Neural cell (in vitro differentiated cells): ENCODE results near the gene UFSP2.

Experiments
- EP300 ChIP-seq: fragments of 450-650 bp; conservative IDR thresholded peaks from 2 replicates; pipeline ENCODE4 v1.6.1; 2014; ENCODE audit warnings: antibody characterized with exemption, mild to moderate bottlenecking, moderate library complexity; ENCODE audit not compliant: poor library complexity, severe bottlenecking
- EZH2 ChIP-seq: fragments of 200-600, 300-800 bp; shearing (Covaris generic), sonication (generic); IDR thresholded peaks from 2 replicates; pipeline ENCODE4 v1.6.1; 2014; ENCODE audit warnings: antibody characterized with exemption, low read length, borderline replicate concordance, mild to moderate bottlenecking; ENCODE audit not compliant: insufficient read depth, poor library complexity, severe bottlenecking
- MXI1 ChIP-seq: fragments of 450-650 bp; conservative IDR thresholded peaks from 2 replicates; pipeline ENCODE4 v1.6.1; 2014; ENCODE audit warnings: antibody characterized with exemption, mild to moderate bottlenecking; ENCODE audit not compliant: poor library complexity, severe bottlenecking
- POLR2AphosphoS5 ChIP-seq: IDR thresholded peaks from 2 replicates; pipeline ENCODE4 v1.6.1; 2012
- RAD21 ChIP-seq: fragments of 450-650 bp; conservative IDR thresholded peaks from 2 replicates; pipeline ENCODE4 v1.6.1; 2014; ENCODE audit warnings: antibody characterized with exemption, mild to moderate bottlenecking, moderate library complexity
- TAF1 ChIP-seq: IDR thresholded peaks from 2 replicates; pipeline ENCODE4 v1.6.1; 2012; ENCODE audit warnings: low read depth
- TF ChIP-seq, protein P1 (sequence below): fragments of 450-650 bp; IDR thresholded peaks from 2 replicates; pipeline ENCODE4 v1.5.1; 2014; ENCODE audit warnings: antibody characterized with exemption, mild to moderate bottlenecking, moderate library complexity; ENCODE audit not compliant: poor library complexity, severe bottlenecking
- TF ChIP-seq, protein P2 (sequence below): IDR thresholded peaks from 2 replicates; pipeline ENCODE4 v1.6.1; 2012; ENCODE audit warnings: borderline replicate concordance

DNA sequence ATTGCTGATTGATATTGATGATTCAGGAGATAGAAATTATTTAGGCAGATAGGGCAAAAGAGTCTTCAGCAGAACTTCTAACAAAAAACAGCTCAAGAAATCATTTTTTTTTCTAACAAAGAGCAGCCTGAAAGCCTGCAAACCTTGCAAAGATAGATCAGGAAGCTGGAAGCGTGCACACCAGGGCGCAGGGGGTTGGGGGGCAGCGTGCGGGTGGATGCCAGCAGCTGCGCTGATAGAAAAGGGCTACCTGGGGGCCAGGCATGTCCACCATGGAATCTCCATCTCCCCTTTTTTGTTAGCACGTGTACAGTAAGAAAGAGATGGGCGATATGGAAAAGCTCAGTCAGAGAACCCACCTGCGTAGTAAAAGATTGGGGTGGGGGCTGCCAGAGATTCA is 47.5 kb upstream of the UFSP2 start:
- TF ChIP-seq TAF1 (no peak), EZH2 (no peak), POLR2AphosphoS5 (no peak), EP300 (no peak), RAD21 (no peak), MXI1 (no peak)
- TF ChIP-seq, protein P1, sequence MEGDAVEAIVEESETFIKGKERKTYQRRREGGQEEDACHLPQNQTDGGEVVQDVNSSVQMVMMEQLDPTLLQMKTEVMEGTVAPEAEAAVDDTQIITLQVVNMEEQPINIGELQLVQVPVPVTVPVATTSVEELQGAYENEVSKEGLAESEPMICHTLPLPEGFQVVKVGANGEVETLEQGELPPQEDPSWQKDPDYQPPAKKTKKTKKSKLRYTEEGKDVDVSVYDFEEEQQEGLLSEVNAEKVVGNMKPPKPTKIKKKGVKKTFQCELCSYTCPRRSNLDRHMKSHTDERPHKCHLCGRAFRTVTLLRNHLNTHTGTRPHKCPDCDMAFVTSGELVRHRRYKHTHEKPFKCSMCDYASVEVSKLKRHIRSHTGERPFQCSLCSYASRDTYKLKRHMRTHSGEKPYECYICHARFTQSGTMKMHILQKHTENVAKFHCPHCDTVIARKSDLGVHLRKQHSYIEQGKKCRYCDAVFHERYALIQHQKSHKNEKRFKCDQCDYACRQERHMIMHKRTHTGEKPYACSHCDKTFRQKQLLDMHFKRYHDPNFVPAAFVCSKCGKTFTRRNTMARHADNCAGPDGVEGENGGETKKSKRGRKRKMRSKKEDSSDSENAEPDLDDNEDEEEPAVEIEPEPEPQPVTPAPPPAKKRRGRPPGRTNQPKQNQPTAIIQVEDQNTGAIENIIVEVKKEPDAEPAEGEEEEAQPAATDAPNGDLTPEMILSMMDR, result no peak
- TF ChIP-seq, protein P2, sequence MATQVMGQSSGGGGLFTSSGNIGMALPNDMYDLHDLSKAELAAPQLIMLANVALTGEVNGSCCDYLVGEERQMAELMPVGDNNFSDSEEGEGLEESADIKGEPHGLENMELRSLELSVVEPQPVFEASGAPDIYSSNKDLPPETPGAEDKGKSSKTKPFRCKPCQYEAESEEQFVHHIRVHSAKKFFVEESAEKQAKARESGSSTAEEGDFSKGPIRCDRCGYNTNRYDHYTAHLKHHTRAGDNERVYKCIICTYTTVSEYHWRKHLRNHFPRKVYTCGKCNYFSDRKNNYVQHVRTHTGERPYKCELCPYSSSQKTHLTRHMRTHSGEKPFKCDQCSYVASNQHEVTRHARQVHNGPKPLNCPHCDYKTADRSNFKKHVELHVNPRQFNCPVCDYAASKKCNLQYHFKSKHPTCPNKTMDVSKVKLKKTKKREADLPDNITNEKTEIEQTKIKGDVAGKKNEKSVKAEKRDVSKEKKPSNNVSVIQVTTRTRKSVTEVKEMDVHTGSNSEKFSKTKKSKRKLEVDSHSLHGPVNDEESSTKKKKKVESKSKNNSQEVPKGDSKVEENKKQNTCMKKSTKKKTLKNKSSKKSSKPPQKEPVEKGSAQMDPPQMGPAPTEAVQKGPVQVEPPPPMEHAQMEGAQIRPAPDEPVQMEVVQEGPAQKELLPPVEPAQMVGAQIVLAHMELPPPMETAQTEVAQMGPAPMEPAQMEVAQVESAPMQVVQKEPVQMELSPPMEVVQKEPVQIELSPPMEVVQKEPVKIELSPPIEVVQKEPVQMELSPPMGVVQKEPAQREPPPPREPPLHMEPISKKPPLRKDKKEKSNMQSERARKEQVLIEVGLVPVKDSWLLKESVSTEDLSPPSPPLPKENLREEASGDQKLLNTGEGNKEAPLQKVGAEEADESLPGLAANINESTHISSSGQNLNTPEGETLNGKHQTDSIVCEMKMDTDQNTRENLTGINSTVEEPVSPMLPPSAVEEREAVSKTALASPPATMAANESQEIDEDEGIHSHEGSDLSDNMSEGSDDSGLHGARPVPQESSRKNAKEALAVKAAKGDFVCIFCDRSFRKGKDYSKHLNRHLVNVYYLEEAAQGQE, result no peak
